Ectodermal cell (in vitro differentiated cells): ENCODE data around the gene CSNK1G2.
A peak's percentile ranks its signal among the peaks of the same experiment; 100 is the strongest.

Experiments used
- H3K27ac ChIP-seq: 2 replicates; pipeline ENCODE4 v1.7.0; 2013; ENCODE audit warnings: mild to moderate bottlenecking, low read depth, low read length; ENCODE audit not compliant: insufficient read depth, poor library complexity, severe bottlenecking
- H3K27me3 ChIP-seq: 2 replicates; pipeline ENCODE4 v1.7.0; 2013; ENCODE audit warnings: mild to moderate bottlenecking, low read length; ENCODE audit not compliant: insufficient read depth, control insufficient read depth, poor library complexity, severe bottlenecking
- H3K36me3 ChIP-seq: one replicate; pipeline ENCODE4 v1.7.0; 2013; ENCODE audit warnings: low read length; ENCODE audit not compliant: control insufficient read depth, insufficient read depth
- H3K4me1 ChIP-seq: one replicate; pipeline ENCODE4 v1.7.0; 2013; ENCODE audit warnings: low read length; ENCODE audit not compliant: control insufficient read depth, insufficient read depth
- H3K4me3 ChIP-seq: 2 replicates; pipeline ENCODE4 v1.7.0; 2013; ENCODE audit warnings: low read depth, low read length, control low read depth; ENCODE audit not compliant: insufficient read depth
- H3K9me3 ChIP-seq: 2 replicates; pipeline ENCODE4 v1.7.0; 2013; ENCODE audit warnings: mild to moderate bottlenecking, low read length, moderate library complexity; ENCODE audit not compliant: control insufficient read depth
- WGBS, 2 experiments: methylation state at CpG; one replicate each; pipeline ENCODE4 v1.1.7; 2013; ENCODE audit warnings: missing lambda C conversion rate in 2 of 2; 5-methylcytosine and 5-hydroxymethylcytosine counted together

Gene CSNK1G2

DNA sequence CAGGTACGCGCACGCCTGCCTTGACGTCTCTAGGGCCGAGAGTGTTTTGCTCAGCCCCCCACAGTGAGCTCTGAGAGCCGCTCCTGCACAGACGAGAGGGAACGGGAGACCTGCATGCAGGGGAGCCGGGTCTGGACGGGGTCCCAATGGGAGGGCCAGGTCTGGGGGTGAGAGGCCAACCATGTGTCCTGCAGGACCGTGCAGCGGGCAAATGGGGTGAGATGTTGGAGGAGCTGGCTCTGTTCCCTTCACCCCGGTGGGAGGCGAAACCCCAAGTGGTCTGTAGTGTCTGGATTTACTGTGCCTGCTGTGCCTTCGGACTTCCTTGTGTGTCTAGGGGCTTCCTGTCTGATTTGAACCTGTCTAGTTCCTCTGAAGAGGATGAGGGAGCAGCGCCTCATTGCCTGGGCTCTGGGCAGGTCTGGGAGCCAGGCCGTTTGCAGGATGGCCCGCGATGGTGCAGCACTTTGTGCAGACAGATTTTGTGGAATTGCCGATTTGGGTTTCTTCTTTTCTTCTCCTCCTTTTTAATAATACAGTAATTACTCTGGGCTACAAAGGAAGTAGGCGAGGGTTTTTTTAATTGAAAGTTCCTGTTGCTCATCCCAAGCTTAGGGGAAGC is 2.1 kb downstream of the CSNK1G2 start:
- Histone ChIP-seq H3K4me3 (peak overlapping the region; percentile 62), H3K27ac (no peak overlapping the region), H3K36me3 (no peaks in the 10 kb centered on the region), H3K4me1 (peaks cover 11% of the 10 kb centered on the region), H3K27me3 (no peaks in the 10 kb centered on the region), H3K9me3 (no peaks in the 10 kb centered on the region)
- 41 to 45% methylated on average over 20 to 21 of the region's 21 CpGs for WGBS, 2 experiments

GRCh38 chr19:1943661-1944087 is 2.7 kb downstream of the CSNK1G2 start:
- 91 to 92% methylated on average over 22 of the region's 22 CpGs for WGBS, 2 experiments
- Histone ChIP-seq H3K4me3 (no peak overlapping the region), H3K9me3 (no peaks in the 10 kb centered on the region), H3K27ac (no peak overlapping the region), H3K27me3 (no peaks in the 10 kb centered on the region), H3K4me1 (peaks cover 11% of the 10 kb centered on the region), H3K36me3 (no peaks in the 10 kb centered on the region)

DNA sequence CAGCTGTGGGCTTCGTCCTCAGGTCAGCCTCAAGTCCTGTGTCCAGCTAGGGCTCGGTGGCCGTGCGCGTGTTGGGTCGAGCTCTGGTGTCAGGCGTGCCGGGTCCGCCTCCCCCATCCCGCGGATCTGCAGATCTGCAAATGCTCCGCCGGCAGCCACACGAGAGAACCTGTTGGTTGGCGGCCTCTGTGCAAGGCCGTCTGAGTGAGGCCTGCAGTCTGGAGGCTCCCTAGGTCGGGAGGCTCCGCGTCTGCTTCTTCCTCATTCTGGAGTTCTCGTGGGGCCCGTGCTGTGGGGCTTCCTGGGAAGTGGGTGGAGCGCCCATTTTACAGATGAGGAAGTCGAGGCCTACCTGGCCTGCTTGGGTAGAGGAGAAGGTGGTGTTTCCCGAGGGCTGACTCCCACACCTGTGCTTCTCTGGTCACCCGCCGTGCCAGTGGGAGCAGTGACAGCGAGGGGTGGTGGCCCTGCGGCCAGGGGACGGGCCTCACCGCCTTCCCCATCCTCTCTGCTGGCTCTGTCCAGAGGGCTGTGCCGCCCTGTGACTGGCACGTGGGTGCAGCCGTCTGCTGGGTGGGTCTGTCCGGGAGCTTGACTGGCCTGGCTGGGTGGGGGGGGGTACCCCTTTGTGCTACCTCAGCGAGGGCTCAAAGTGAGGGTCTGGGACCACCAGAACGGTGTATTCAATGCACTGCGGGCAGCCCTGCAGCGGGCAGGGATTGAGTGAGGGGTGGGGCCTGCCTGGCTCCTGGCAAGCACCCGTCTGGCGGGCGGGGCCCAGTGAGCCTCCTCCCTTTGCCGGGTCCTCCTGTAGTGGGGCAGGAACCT is 3.3 kb downstream of the CSNK1G2 start:
- H3K4me1 ChIP-seq = peaks cover 11% of the 10 kb centered on the region
- H3K27me3 ChIP-seq = no peaks in the 10 kb centered on the region
- peaks cover 4% of the 10 kb centered on the region for H3K36me3 ChIP-seq
- no peak overlapping the region for H3K27ac ChIP-seq
- H3K9me3 ChIP-seq = no peaks in the 10 kb centered on the region
- no peak overlapping the region for H3K4me3 ChIP-seq
- 92% methylated on average over 42 of the region's 42 CpGs for WGBS, 2 experiments

- 93 to 94% methylated on average over 30 of the region's 30 CpGs for WGBS, 2 experiments
- peaks cover 4% of the 10 kb centered on the region for H3K36me3 ChIP-seq
- no peak overlapping the region for H3K27ac ChIP-seq
- no peaks in the 10 kb centered on the region for H3K9me3 ChIP-seq
- H3K27me3 ChIP-seq = no peaks in the 10 kb centered on the region
- no peak overlapping the region for H3K4me3 ChIP-seq
- H3K4me1 ChIP-seq = peaks cover 11% of the 10 kb centered on the region
Measured at GRCh38 chr19:1944916-1945561, 4.1 kb downstream of the CSNK1G2 start.

GRCh38 chr19:1945899-1946298 is 4.9 kb downstream of the CSNK1G2 start:
- Histone ChIP-seq H3K9me3 (no peaks in the 10 kb centered on the region), H3K4me3 (no peak overlapping the region), H3K4me1 (peaks cover 11% of the 10 kb centered on the region), H3K27ac (no peak overlapping the region), H3K36me3 (peaks cover 4% of the 10 kb centered on the region), H3K27me3 (no peaks in the 10 kb centered on the region)
- 71 to 73% methylated on average over 15 to 17 of the region's 18 CpGs for WGBS, 2 experiments

DNA sequence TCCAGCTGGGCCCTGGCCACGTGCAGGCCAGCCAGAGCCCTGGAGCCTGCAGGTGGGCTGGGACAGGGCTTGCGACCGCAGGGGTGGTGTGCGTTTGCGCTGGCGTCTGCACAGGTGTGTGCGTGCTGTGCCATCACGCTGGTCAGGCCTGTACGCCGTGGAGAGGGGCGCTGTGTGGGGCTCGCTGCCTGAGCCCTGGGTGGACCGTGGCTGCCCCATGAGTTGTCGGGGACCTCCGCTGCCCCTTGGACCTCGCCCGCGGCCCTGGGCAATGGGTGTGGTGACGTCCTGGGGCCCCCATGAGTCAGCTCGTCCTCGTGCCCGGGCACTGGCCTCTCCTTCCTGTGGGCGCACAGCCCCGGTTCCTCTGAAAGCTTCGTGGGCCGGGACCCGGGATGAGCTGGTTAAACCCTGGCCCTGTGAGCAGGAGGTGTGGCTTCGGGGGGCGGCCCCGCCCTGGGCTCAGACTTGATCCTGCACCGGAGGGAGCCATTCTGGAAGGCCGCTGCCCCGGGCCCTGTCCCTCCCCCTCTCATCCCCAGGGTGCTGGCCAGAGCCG is 6.8 kb downstream of the CSNK1G2 start:
- no peak overlapping the region for H3K27ac ChIP-seq
- WGBS, 2 experiments = 84 to 85% methylated on average over 34 of the region's 34 CpGs

GRCh38 chr19:1949304-1950101 is 8.5 kb downstream of the CSNK1G2 start:
- WGBS, 2 experiments = 96% methylated on average over 42 to 44 of the region's 44 CpGs
- Histone ChIP-seq H3K36me3 (peaks cover 7% of the 10 kb centered on the region), H3K9me3 (no peaks in the 10 kb centered on the region), H3K27ac (no peak overlapping the region), H3K4me1 (no peaks in the 10 kb centered on the region), H3K4me3 (no peak overlapping the region), H3K27me3 (no peaks in the 10 kb centered on the region)

More for the DNA sequence above, 6.8 kb downstream of the CSNK1G2 start:
- H3K9me3 ChIP-seq = no peaks in the 10 kb centered on the region
- H3K27me3 ChIP-seq = no peaks in the 10 kb centered on the region
- no peak overlapping the region for H3K4me3 ChIP-seq
- H3K36me3 ChIP-seq = peaks cover 7% of the 10 kb centered on the region
- peaks cover 11% of the 10 kb centered on the region for H3K4me1 ChIP-seq

DNA sequence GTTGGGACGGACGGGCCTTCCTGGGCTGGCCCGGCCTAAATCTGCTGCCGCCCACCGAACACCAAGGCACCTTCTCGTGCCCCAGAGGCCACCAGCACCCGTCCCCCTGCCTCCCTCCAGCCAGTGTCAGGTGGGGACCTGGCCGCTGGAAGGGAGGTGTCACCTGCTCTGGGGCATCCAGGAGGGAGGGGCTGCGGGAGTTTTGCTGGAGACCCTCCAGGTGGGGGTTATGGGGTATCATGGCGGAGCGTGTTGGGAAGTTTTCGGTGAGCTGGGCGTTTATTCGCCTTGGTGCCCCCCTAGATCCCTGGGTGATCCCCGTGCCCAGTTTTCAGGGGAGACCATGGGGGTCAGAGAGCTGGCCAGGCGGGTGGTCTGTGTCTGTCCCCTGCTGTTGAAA is 9.7 kb downstream of the CSNK1G2 start:
- Histone ChIP-seq H3K27ac (no peak overlapping the region), H3K27me3 (no peaks in the 10 kb centered on the region), H3K36me3 (peaks cover 7% of the 10 kb centered on the region), H3K4me3 (no peak overlapping the region), H3K9me3 (no peaks in the 10 kb centered on the region), H3K4me1 (peaks cover 10% of the 10 kb centered on the region)
- WGBS, 2 experiments = 96 to 97% methylated on average over 16 of the region's 16 CpGs

DNA sequence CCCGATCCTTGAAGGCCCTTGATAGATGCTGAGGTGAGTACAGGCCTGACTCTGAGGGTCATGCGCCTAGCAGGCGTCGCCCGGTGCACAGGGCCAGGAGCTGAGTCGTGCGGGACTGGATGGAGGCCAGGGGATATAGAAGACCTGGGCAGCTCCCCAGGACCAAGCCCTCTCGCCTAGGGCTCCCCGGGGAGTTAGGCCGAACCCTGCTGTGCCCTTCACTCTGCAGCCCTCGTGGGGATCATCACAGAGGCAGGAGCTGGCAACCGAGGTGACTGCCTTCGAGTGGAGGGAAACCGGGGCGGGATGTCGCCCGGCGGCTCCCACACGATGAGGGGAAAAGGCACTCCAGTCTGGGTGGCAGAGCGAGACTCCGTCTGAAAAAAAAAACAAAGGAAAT is 11.7 kb downstream of the CSNK1G2 start:
- H3K4me3 ChIP-seq = no peak overlapping the region
- WGBS, 2 experiments = 94 to 95% methylated on average over 21 of the region's 21 CpGs
- H3K27ac ChIP-seq = no peak overlapping the region
- peaks cover 7% of the 10 kb centered on the region for H3K36me3 ChIP-seq
- H3K9me3 ChIP-seq = no peaks in the 10 kb centered on the region
- peaks cover 23% of the 10 kb centered on the region for H3K4me1 ChIP-seq
- no peaks in the 10 kb centered on the region for H3K27me3 ChIP-seq
